Nephron (organoid): ENCODE results near the gene EGFLAM.
A peak's percentile ranks its signal among the peaks of the same experiment; 100 is the strongest.

Source experiments
- H3K27ac Mint-ChIP-seq, 3 experiments: 2 replicates each; pipeline ENCODE4 v1.8.0; 2020; ENCODE audit warnings: mixed read lengths in 3 of 3, mild to moderate bottlenecking in 2 of 3, moderate library complexity in 1 of 3
- H3K27me3 Mint-ChIP-seq: 2 replicates; pipeline ENCODE4 v1.8.0; 2021; ENCODE audit warnings: low read depth, mild to moderate bottlenecking, moderate library complexity, mixed read lengths
- H3K36me3 Mint-ChIP-seq: 2 replicates; pipeline ENCODE4 v1.8.0; 2020; ENCODE audit warnings: low read depth, mixed read lengths
- H3K4me1 Mint-ChIP-seq: 2 replicates; pipeline ENCODE4 v1.8.0; 2020; ENCODE audit warnings: mixed read lengths
- H3K4me3 Mint-ChIP-seq, 3 experiments: 2 replicates each; pipeline ENCODE4 v1.8.0; 2020; ENCODE audit warnings: mild to moderate bottlenecking in 3 of 3, mixed read lengths in 3 of 3, moderate library complexity in 2 of 3
- H3K9me3 Mint-ChIP-seq: 2 replicates; pipeline ENCODE4 v1.8.0; 2020; ENCODE audit warnings: mixed read lengths
- TF ChIP-seq, protein P1 (sequence below), 3 experiments: fragments of 200-600 bp; sonication (generic); IDR thresholded peaks; one replicate each; pipeline ENCODE4 v1.5.0; 2021; ENCODE audit warnings: antibody characterized with exemption in 3 of 3; ENCODE audit not compliant: unreplicated experiment in 3 of 3

The EGFLAM gene

DNA sequence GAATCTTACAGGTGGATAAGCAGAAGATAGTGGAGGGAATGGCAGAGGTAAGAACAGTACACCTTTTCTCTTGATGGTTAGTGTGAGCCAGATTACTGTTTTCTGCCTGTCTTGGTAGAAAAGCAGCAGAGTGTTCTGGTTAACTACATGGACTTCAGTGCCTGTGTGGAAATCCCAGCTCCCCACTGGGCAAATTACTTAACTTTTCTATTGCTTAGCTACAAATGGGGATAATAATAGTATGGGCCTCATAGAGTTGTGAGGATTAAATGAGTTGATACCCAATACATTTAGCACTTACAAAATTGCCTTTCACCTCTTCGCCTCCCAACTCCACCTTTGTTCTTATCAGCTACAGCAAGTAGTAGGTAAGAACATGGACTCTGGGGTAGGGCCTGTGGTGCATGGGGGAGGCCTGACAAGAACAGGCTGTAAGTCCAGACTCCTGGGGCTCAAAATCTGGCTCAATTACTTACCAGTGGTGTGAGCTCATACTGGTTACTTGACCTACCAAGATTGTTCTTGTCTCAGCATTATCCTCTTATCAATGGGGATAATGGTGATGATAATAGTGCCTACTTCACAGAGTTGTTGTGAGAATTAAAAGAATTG lies 173.0 kb downstream of the EGFLAM start:
- peaks cover 35% of the 10 kb centered on the region for H3K4me1 Mint-ChIP-seq
- no peak overlapping the region for H3K4me3 Mint-ChIP-seq
- H3K27ac Mint-ChIP-seq = peak overlapping the region in 2 of 3 experiments; percentile 63 to 91
- no peaks in the 10 kb centered on the region for H3K36me3 Mint-ChIP-seq
- TF ChIP-seq, protein P1, sequence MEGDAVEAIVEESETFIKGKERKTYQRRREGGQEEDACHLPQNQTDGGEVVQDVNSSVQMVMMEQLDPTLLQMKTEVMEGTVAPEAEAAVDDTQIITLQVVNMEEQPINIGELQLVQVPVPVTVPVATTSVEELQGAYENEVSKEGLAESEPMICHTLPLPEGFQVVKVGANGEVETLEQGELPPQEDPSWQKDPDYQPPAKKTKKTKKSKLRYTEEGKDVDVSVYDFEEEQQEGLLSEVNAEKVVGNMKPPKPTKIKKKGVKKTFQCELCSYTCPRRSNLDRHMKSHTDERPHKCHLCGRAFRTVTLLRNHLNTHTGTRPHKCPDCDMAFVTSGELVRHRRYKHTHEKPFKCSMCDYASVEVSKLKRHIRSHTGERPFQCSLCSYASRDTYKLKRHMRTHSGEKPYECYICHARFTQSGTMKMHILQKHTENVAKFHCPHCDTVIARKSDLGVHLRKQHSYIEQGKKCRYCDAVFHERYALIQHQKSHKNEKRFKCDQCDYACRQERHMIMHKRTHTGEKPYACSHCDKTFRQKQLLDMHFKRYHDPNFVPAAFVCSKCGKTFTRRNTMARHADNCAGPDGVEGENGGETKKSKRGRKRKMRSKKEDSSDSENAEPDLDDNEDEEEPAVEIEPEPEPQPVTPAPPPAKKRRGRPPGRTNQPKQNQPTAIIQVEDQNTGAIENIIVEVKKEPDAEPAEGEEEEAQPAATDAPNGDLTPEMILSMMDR (IDR thresholded peaks at IDR 0.05; ENCODE audit: unreplicated experiment in 3 of 3) = no peak
- no peaks in the 10 kb centered on the region for H3K27me3 Mint-ChIP-seq
- no peaks in the 10 kb centered on the region for H3K9me3 Mint-ChIP-seq

- Mint-ChIP-seq H3K27ac (peak overlapping the region; percentile 82 to 92 (median 91)), H3K36me3 (no peaks in the 10 kb centered on the region)
- TF ChIP-seq, protein P1 (IDR thresholded peaks at IDR 0.05; ENCODE audit: unreplicated experiment in 3 of 3) = no peak
These were observed 175.0 kb downstream of the EGFLAM start for GRCh38 chr5:38433160-38433861.

GRCh38 chr5:38434966-38435705 lies 176.8 kb downstream of the EGFLAM start:
- TF ChIP-seq, protein P1 (IDR thresholded peaks at IDR 0.05; ENCODE audit: unreplicated experiment in 3 of 3) = no peak
- Mint-ChIP-seq H3K36me3 (no peaks in the 10 kb centered on the region), H3K4me1 (peaks cover 39% of the 10 kb centered on the region), H3K27ac (peak overlapping the region in 2 of 3 experiments; percentile 91 to 92), H3K27me3 (no peaks in the 10 kb centered on the region), H3K4me3 (no peak overlapping the region), H3K9me3 (no peaks in the 10 kb centered on the region)

More at GRCh38 chr5:38433160-38433861, 175.0 kb downstream of the EGFLAM start:
- H3K27me3 Mint-ChIP-seq = no peaks in the 10 kb centered on the region
- peaks cover 39% of the 10 kb centered on the region for H3K4me1 Mint-ChIP-seq
- H3K4me3 Mint-ChIP-seq = no peak overlapping the region
- H3K9me3 Mint-ChIP-seq = no peaks in the 10 kb centered on the region

- no peak overlapping the region for H3K27ac Mint-ChIP-seq
These were observed 180.4 kb downstream of the EGFLAM start for GRCh38 chr5:38438757-38439156.

GRCh38 chr5:38441453-38442246 lies 183.3 kb downstream of the EGFLAM start:
- Mint-ChIP-seq H3K4me1 (peaks cover 29% of the 10 kb centered on the region), H3K36me3 (no peaks in the 10 kb centered on the region), H3K27me3 (no peaks in the 10 kb centered on the region), H3K27ac (peak overlapping the region in 2 of 3 experiments; percentile 56 to 89), H3K4me3 (no peak overlapping the region), H3K9me3 (no peaks in the 10 kb centered on the region)
- TF ChIP-seq, protein P1 (IDR thresholded peaks at IDR 0.05; ENCODE audit: unreplicated experiment in 3 of 3) = peak; percentile 95 to 97 (median 97)

More at GRCh38 chr5:38438757-38439156, 180.4 kb downstream of the EGFLAM start:
- Mint-ChIP-seq H3K4me1 (peaks cover 23% of the 10 kb centered on the region), H3K9me3 (no peaks in the 10 kb centered on the region), H3K4me3 (no peak overlapping the region), H3K36me3 (no peaks in the 10 kb centered on the region), H3K27me3 (no peaks in the 10 kb centered on the region)
- TF ChIP-seq, protein P1 (IDR thresholded peaks at IDR 0.05; ENCODE audit: unreplicated experiment in 3 of 3) = no peak
